Thyroid gland (tissue), 4 donors: Measurements from ENCODE around the gene LRRC2.

ENCODE experiments used
- POLR2A ChIP-seq, 2 donors: fragments of 450-650 bp; IDR thresholded peaks; one replicate each; pipeline ENCODE4 v1.6.1; 2017; ENCODE audit warnings: antibody characterized with exemption in 2 of 2, mild to moderate bottlenecking in 2 of 2, moderate library complexity in 1 of 2
- TF ChIP-seq, protein P1 (sequence below), 6 experiments: fragments of 200-600 bp in 3 of 6; fragments of 450-650 bp in 3 of 6; sonication (generic) in 3 of 6; IDR thresholded peaks; one replicate each; pipeline ENCODE4 v1.5.1; 2016 to 2019; ENCODE audit warnings: antibody characterized with exemption in 6 of 6, mild to moderate bottlenecking in 2 of 6, inconsistent platforms in 1 of 6, moderate library complexity in 1 of 6

DNA sequence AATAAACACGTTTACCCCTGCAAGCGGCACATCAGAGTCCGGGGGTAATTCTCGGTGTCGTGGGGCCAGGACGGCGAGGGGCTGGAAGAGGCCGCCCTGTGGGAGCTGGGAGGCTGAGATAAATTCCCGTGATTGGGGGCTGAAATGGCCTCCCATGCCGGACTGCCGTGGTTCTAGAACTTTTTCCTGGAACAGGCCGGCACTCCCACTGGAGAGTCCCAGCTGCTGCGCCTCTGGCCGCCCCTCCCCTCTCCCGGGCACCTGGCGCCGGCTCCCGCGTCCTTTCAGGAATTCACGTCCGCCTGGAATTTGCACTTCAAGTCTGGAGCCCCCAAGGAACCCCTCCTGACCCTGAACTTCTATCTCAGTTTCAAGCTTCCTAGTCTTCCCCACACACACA, 10.8 kb upstream of the LRRC2 start:
- no peak for TF ChIP-seq POLR2A (IDR thresholded peaks at IDR 0.05)
- TF ChIP-seq, protein P1, sequence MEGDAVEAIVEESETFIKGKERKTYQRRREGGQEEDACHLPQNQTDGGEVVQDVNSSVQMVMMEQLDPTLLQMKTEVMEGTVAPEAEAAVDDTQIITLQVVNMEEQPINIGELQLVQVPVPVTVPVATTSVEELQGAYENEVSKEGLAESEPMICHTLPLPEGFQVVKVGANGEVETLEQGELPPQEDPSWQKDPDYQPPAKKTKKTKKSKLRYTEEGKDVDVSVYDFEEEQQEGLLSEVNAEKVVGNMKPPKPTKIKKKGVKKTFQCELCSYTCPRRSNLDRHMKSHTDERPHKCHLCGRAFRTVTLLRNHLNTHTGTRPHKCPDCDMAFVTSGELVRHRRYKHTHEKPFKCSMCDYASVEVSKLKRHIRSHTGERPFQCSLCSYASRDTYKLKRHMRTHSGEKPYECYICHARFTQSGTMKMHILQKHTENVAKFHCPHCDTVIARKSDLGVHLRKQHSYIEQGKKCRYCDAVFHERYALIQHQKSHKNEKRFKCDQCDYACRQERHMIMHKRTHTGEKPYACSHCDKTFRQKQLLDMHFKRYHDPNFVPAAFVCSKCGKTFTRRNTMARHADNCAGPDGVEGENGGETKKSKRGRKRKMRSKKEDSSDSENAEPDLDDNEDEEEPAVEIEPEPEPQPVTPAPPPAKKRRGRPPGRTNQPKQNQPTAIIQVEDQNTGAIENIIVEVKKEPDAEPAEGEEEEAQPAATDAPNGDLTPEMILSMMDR (IDR thresholded peaks at IDR 0.05) = no peak
